ENCODE data around the gene HRAS. TPM values are rescaled to one million over a fixed set of nuclear protein-coding genes. Genes with fewer than 3 reads are reported as not detected.

The HRAS gene
- total and polyA plus RNA-seq, 2 experiments from 2014 or later = 62.1 to 76.9 TPM

DNA sequence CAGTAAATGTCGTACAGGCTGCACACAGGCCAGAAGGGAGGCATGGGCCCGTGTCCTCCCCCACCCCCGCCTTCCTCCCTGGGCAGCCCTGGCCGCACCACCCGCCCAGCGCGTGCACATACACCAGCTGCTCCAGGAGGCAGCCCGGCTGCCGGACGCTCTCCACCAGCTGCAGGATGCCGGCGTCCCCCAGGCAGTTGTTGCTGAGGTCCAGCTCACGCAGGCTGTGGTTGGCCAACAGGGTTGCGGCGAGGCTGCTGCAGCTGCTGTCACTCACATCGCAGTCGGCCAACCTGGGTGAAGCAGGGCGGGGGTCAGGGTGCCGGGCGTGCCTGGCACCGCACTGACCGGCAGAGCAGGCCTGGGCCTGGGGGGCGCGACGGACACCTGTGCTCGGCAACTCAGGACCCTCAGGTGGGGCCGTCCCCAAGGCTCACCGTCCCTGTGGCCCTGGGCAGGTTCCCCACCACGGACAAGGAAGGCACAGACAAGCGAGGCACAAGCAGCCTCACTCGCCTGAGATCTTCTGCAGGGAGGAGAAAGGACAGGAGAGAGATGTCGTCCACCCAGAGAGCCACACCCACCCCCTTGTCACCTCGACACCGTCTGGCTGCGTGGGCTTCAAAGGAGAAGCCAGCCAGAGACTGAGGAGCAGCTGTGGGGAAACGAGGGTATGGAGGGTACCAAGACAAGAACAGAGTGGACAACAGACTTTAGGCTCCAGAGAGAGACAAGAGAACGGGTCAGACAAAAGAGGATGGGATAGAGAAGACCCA lies 40.4 kb downstream of the HRAS start:
- Histone ChIP-seq H3K9me3 (ENCODE audit: low read depth) (no peaks in the 10 kb centered on the region), H2AFZ (no peak overlapping the region), H3K27ac (no peak overlapping the region), H3K4me1 (ENCODE audit: insufficient read depth) (no peaks in the 10 kb centered on the region), H3K79me2 (ENCODE audit: insufficient read depth) (peaks cover 23% of the 10 kb centered on the region), H3K9ac (no peak overlapping the region), H3K27me3 (replicated peaks; ENCODE audit: insufficient read depth) (no peaks in the 10 kb centered on the region), H3K9me2 (ENCODE audit: insufficient read depth) (no peaks in the 10 kb centered on the region), H3K36me3 (ENCODE audit: low read depth) (peaks cover 38% of the 10 kb centered on the region), H4K20me1 (ENCODE audit: insufficient read depth) (no peaks in the 10 kb centered on the region), H3F3A (ENCODE audit: insufficient read depth) (peaks cover 31% of the 10 kb centered on the region), H3K4me3 (no peak overlapping the region), H3K4me2 (ENCODE audit: unreplicated experiment) (no peak overlapping the region)
- DNase-seq = no peak
- 79 to 83% methylated on average over 24 to 37 of the region's 37 CpGs for WGBS, 2 experiments (ENCODE audit: low coverage in 1 of 2, low lambda C conversion rate in 2 of 2, missing lambda C conversion rate in 2 of 2)
- in situ Hi-C loops (cut with MboI) = no loop called here
- no peak for TF ChIP-seq EZH2 (IDR thresholded peaks at IDR 0.05; ENCODE audit: insufficient read depth, poor library complexity, severe bottlenecking)
- no peak for TF ChIP-seq EZH2phosphoT487 (IDR thresholded peaks at IDR 0.05; ENCODE audit: insufficient read depth, low read depth)

DNA sequence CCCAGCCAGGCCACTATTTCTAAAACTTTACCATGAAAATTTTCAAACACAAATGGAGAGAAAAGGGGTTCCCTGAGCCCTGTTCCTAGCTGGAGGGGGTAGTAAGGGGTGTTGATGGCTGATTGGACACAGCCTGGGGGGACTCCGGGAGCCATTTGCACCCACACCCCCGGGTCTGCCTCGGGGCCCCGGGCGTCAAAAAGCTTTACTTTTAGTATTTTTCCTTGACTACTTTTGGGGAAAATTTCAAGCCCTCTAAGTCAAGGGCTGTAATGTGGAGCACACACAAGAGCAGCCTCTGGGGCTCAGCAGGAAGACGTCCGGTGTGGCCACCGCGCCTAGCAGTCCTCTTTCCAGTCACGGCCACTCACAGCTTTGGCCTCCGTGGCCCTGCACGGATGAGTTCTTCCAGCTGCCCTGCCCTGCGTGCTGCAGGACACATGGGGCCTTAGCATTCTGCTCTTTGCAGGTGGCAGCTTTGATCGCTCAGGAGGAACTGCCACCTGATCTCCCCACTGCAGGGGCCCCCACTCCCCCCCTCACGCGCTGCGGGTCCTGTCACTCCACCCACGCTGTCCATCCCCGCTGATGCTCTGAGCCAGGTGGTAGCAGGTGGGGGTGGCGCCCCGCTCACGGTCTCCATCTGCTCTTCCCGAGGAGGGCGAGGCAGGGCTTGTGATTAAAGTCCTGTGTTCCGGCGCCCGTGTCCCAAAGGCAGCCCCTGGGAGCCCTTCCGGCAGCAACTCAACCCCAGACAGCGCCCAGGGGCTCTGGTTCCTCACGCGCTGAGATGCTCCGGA lies 42.7 kb downstream of the HRAS start:
- peaks cover 15% of the 10 kb centered on the region; the same call in 1 of the 2 replicates for H3K36me3 ChIP-seq (ENCODE audit: low read depth)
- in situ Hi-C loops (cut with MboI) = no loop called here

DNA sequence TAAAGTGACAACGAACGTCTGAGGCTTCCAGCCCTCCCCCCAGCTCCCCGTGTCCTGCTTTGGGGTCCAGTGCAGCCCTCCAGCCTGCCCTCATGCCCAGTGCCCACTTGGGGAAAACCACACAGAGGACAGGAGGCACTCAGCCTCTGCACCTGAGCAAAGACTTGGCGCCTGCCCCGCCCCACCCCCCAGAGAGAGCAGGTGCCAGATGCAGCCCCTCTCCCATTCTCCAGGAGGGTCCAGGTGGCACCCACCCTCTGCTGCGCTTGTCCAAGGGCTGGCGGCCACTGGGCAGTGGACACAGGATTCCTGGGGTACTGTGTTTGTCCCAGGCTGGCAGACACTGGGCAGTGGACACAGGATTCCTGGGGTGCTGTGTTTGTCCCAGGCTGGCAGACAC lies 44.0 kb downstream of the HRAS start:
- Histone ChIP-seq H2AFZ (no peak overlapping the region), H3F3A (ENCODE audit: insufficient read depth) (peaks cover 13% of the 10 kb centered on the region), H3K79me2 (ENCODE audit: insufficient read depth) (no peaks in the 10 kb centered on the region), H4K20me1 (ENCODE audit: insufficient read depth) (no peaks in the 10 kb centered on the region), H3K27me3 (replicated peaks; ENCODE audit: insufficient read depth) (no peaks in the 10 kb centered on the region), H3K9ac (no peak overlapping the region), H3K4me1 (ENCODE audit: insufficient read depth) (no peaks in the 10 kb centered on the region), H3K4me2 (ENCODE audit: unreplicated experiment) (no peak overlapping the region), H3K9me3 (ENCODE audit: low read depth) (no peaks in the 10 kb centered on the region), H3K27ac (no peak overlapping the region), H3K36me3 (ENCODE audit: low read depth) (peaks cover 8% of the 10 kb centered on the region; the same call in 1 of the 2 replicates), H3K4me3 (no peak overlapping the region), H3K9me2 (ENCODE audit: insufficient read depth) (no peaks in the 10 kb centered on the region)
- 81 to 93% methylated on average over 5 to 7 of the region's 7 CpGs for WGBS, 2 experiments (ENCODE audit: low coverage in 1 of 2, low lambda C conversion rate in 2 of 2, missing lambda C conversion rate in 2 of 2)
- in situ Hi-C loops (cut with MboI) = no loop called here
- no peak for DNase-seq
- TF ChIP-seq EZH2 (IDR thresholded peaks at IDR 0.05; ENCODE audit: insufficient read depth, poor library complexity, severe bottlenecking) (no peak), EZH2phosphoT487 (IDR thresholded peaks at IDR 0.05; ENCODE audit: insufficient read depth, low read depth) (no peak)

More for the DNA sequence above, 42.7 kb downstream of the HRAS start:
- Histone ChIP-seq H3K4me1 (ENCODE audit: insufficient read depth) (no peaks in the 10 kb centered on the region), H3K79me2 (ENCODE audit: insufficient read depth) (peaks cover under 1% of the 10 kb centered on the region; the same call in 1 of the 2 replicates), H3K9ac (no peak overlapping the region), H2AFZ (no peak overlapping the region), H3K4me2 (ENCODE audit: unreplicated experiment) (no peak overlapping the region), H4K20me1 (ENCODE audit: insufficient read depth) (no peaks in the 10 kb centered on the region), H3K27me3 (replicated peaks; ENCODE audit: insufficient read depth) (no peaks in the 10 kb centered on the region), H3K4me3 (no peak overlapping the region), H3K27ac (no peak overlapping the region), H3F3A (ENCODE audit: insufficient read depth) (peaks cover 21% of the 10 kb centered on the region), H3K9me2 (ENCODE audit: insufficient read depth) (no peaks in the 10 kb centered on the region), H3K9me3 (ENCODE audit: low read depth) (no peaks in the 10 kb centered on the region)
- no peak for TF ChIP-seq EZH2 (IDR thresholded peaks at IDR 0.05; ENCODE audit: insufficient read depth, poor library complexity, severe bottlenecking)
- no peak for TF ChIP-seq EZH2phosphoT487 (IDR thresholded peaks at IDR 0.05; ENCODE audit: insufficient read depth, low read depth)
- WGBS, 2 experiments (ENCODE audit: low coverage in 1 of 2, low lambda C conversion rate in 2 of 2, missing lambda C conversion rate in 2 of 2) = 81 to 82% methylated on average over 29 to 32 of the region's 32 CpGs
- no peak for DNase-seq

DNA sequence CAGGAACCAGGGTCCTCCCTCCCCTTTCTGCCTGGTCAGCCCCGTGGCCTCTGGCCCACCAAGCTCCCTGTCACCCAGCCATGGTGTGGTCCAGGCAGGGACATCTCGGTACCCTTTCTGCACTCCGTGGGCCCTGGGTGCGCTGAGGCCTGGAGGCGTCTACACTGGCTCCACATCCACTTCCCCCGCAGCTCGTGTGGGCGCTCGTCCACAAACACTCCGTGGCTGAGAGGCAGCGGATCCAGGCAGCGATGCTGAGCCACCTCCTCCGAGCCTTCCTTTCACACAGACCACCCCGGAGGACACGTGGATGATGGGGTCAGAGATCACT lies 44.5 kb downstream of the HRAS start:
- no peaks in the 10 kb centered on the region for H3K4me1 ChIP-seq (ENCODE audit: insufficient read depth)
- peaks cover 4% of the 10 kb centered on the region; the same call in 1 of the 2 replicates for H3K36me3 ChIP-seq (ENCODE audit: low read depth)
- no peak overlapping the region for H3K27ac ChIP-seq
- peaks cover 9% of the 10 kb centered on the region for H3F3A ChIP-seq (ENCODE audit: insufficient read depth)
- no peaks in the 10 kb centered on the region for H4K20me1 ChIP-seq (ENCODE audit: insufficient read depth)
- no peak overlapping the region for H3K4me2 ChIP-seq (ENCODE audit: unreplicated experiment)
- H3K79me2 ChIP-seq (ENCODE audit: insufficient read depth) = no peaks in the 10 kb centered on the region
- H3K9me2 ChIP-seq (ENCODE audit: insufficient read depth) = no peaks in the 10 kb centered on the region
- H3K27me3 ChIP-seq (replicated peaks; ENCODE audit: insufficient read depth) = no peaks in the 10 kb centered on the region
- H3K9me3 ChIP-seq (ENCODE audit: low read depth) = no peaks in the 10 kb centered on the region
- no peak overlapping the region for H2AFZ ChIP-seq
- no peak overlapping the region for H3K9ac ChIP-seq
- DNase-seq = no peak
- no peak for TF ChIP-seq EZH2 (IDR thresholded peaks at IDR 0.05; ENCODE audit: insufficient read depth, poor library complexity, severe bottlenecking)
- in situ Hi-C loops (cut with MboI) = no loop called here
- WGBS, 2 experiments (ENCODE audit: low coverage in 1 of 2, low lambda C conversion rate in 2 of 2, missing lambda C conversion rate in 2 of 2) = 76 to 79% methylated on average over 12 to 15 of the region's 15 CpGs
- no peak overlapping the region for H3K4me3 ChIP-seq

Measured in GM23248 (cell line).